B cell (primary cell): ENCODE data around the gene KLHL25. TPM values are rescaled to one million over a fixed set of nuclear protein-coding genes. Genes with fewer than 3 reads are reported as not detected.

Source experiments
- ATAC-seq: fragments of 200-7000 bp; cut with Tn5 transposase; one replicate; pipeline ENCODE4 v1.10.0; 2021; ENCODE audit warnings: low read depth, mild to moderate bottlenecking, moderate number of reproducible peaks, moderate library complexity
- CTCF ChIA-PET: fragments of 350-600 bp; sonication (Branson Sonifier 250); formaldehyde crosslinking; loops from one replicate; lab custom pipeline; 2021; ENCODE audit warnings: antibody characterized with exemption, inconsistent platforms; lab: Charles Lee
- POLR2A ChIA-PET: fragments of 350-600 bp; sonication (Branson Sonifier 250); formaldehyde crosslinking; loops from one replicate; lab custom pipeline; 2021; ENCODE audit warnings: antibody characterized with exemption; lab: Charles Lee
- DNase-seq: peaks from one replicate; pipeline ENCODE4 v3.0.0; 2013
- H2AFZ ChIP-seq: 2 replicates; pipeline ENCODE4 v1.6.1; 2012; ENCODE audit warnings: mild to moderate bottlenecking, low read depth, low read length; ENCODE audit not compliant: insufficient read depth, poor library complexity, severe bottlenecking
- H3K27ac ChIP-seq, 2 donors: 1 replicate in 1 of 2; 2 replicates in 1 of 2; pipeline ENCODE4 v1.5.1; 2012 to 2013; ENCODE audit warnings: low read length in 2 of 2, mild to moderate bottlenecking in 2 of 2, moderate library complexity in 1 of 2
- H3K27me3 ChIP-seq, 4 experiments: fragments of 200-600 bp in 1 of 4; sonication (generic) in 1 of 4; replicated peaks in 1 of 4; 1 replicate in 2 of 4; 2 replicates in 2 of 4; pipeline versions ENCODE4 v1.6.1 to v1.7.0; 2013 to 2016; ENCODE audit warnings: low read length in 3 of 4, mild to moderate bottlenecking in 2 of 4, mixed read lengths in 1 of 4, moderate library complexity in 1 of 4; ENCODE audit not compliant: insufficient read depth in 4 of 4, control insufficient read depth in 3 of 4; ENCODE audit errors: control extremely low read depth in 1 of 4
- H3K36me3 ChIP-seq, 2 experiments: replicated peaks in 1 of 2; 1 replicate in 1 of 2; 2 replicates in 1 of 2; pipeline versions ENCODE4 v1.6.1 to v1.7.1; 2013; ENCODE audit warnings: low read length in 1 of 2; ENCODE audit not compliant: insufficient read depth in 2 of 2, control insufficient read depth in 1 of 2; ENCODE audit errors: control extremely low read depth in 1 of 2, extremely low read depth in 1 of 2
- H3K4me1 ChIP-seq, 2 donors: fragments of 200-600 bp in 1 of 2; sonication (generic) in 1 of 2; 1 replicate in 1 of 2; 2 replicates in 1 of 2; pipeline versions ENCODE4 v1.5.1 to v1.6.1; 2013 to 2017; ENCODE audit warnings: low read length in 2 of 2; ENCODE audit not compliant: control insufficient read depth in 2 of 2, insufficient read depth in 2 of 2
- H3K4me2 ChIP-seq: replicated peaks from 2 replicates; pipeline ENCODE3; 2012; ENCODE audit warnings: mild to moderate bottlenecking, low read depth, low read length; ENCODE audit not compliant: poor library complexity, severe bottlenecking
- H3K4me3 ChIP-seq, 5 experiments: fragments of 200-600 bp in 1 of 5; sonication (generic) in 1 of 5; 1 replicate in 3 of 5; 2 replicates in 2 of 5; pipeline versions ENCODE4 v1.5.1 to v1.7.0; 2011 to 2016; ENCODE audit warnings: low read length in 4 of 5, mild to moderate bottlenecking in 4 of 5, low read depth in 2 of 5, control low read depth in 1 of 5, moderate library complexity in 1 of 5; ENCODE audit not compliant: insufficient read depth in 1 of 5; ENCODE audit errors: control extremely low read depth in 1 of 5, extremely low read depth in 1 of 5
- H3K79me2 ChIP-seq: fragments of 200-600 bp; sonication (generic); one replicate; pipeline ENCODE4 v1.6.0; 2016; ENCODE audit warnings: low read length; ENCODE audit not compliant: control insufficient read depth, insufficient read depth
- H3K9ac ChIP-seq: fragments of 200-600 bp; sonication (generic); 2 replicates; pipeline ENCODE4 v1.6.1; 2017; ENCODE audit warnings: mild to moderate bottlenecking, low read length, moderate library complexity
- H3K9me3 ChIP-seq, 3 donors: one replicate each; pipeline versions ENCODE4 v1.6.1 to v1.7.1; 2013; ENCODE audit warnings: low read length in 2 of 3; ENCODE audit not compliant: control insufficient read depth in 2 of 3, insufficient read depth in 1 of 3; ENCODE audit errors: control extremely low read depth in 1 of 3
- H4K20me1 ChIP-seq: 2 replicates; pipeline ENCODE4 v1.6.0; 2012; ENCODE audit warnings: mild to moderate bottlenecking, low read length; ENCODE audit not compliant: insufficient read depth, control insufficient read depth, poor library complexity, severe bottlenecking
- H3K27ac Mint-ChIP-seq: one replicate; pipeline ENCODE4 v1.8.0; 2021; ENCODE audit warnings: mixed read lengths
- H3K27me3 Mint-ChIP-seq: one replicate; pipeline ENCODE4 v1.8.0; 2021; ENCODE audit warnings: mixed read lengths
- H3K4me1 Mint-ChIP-seq: one replicate; pipeline ENCODE4 v1.8.0; 2021; ENCODE audit warnings: mixed read lengths
- H3K4me3 Mint-ChIP-seq: one replicate; pipeline ENCODE4 v1.8.0; 2021; ENCODE audit warnings: mixed read lengths
- H3K9me3 Mint-ChIP-seq: one replicate; pipeline ENCODE4 v1.8.0; 2022; ENCODE audit warnings: mixed read lengths; ENCODE audit not compliant: insufficient read depth
- CTCF ChIP-seq: fragments of 200-600 bp; IDR thresholded peaks from one replicate; pipeline ENCODE4 v1.8.0; 2022; ENCODE audit warnings: antibody characterized with exemption, mild to moderate bottlenecking
- EZH2 ChIP-seq: IDR thresholded peaks from 2 replicates; pipeline ENCODE4 v1.6.1; 2012; ENCODE audit warnings: borderline replicate concordance, low read depth, mild to moderate bottlenecking, moderate library complexity, low read length; ENCODE audit not compliant: insufficient read depth, poor library complexity, severe bottlenecking
- WGBS: methylation state at CpG from one replicate; pipeline ENCODE4 v1.1.5; 2013; ENCODE audit warnings: missing lambda C conversion rate; ENCODE audit not compliant: insufficient coverage; 5-methylcytosine and 5-hydroxymethylcytosine counted together
- intact Hi-C: fragments of 100-400 bp; cut with micrococcal nuclease; formaldehyde crosslinking; loops from one replicate; pipeline ENCODE4 v1.10.0; 2022
- polyA plus RNA-seq: library from polyadenylated mRNA; depleted of rRNA; stranded (reverse); fragments of >200 nt; gene quantifications from 2 replicates; pipeline ENCODE4 v1.2.3, GENCODE V29; 2012
- small RNA-seq: library from RNA; depleted of rRNA; stranded (forward); fragments of <200 nt; gene quantifications from one replicate; pipeline ENCODE3, GENCODE V24; 2012; ENCODE audit warnings: low replicate concordance, low read depth; ENCODE audit not compliant: insufficient read length
- total RNA-seq, 2 donors: library from RNA; stranded (reverse); fragments of 120-200 nt in 1 of 2; gene quantifications; 1 replicate in 1 of 2; 2 replicates in 1 of 2; pipeline versions ENCODE4 v1.2.3 to v1.2.4, GENCODE V29; 2013 to 2022

Gene KLHL25
- total and polyA plus RNA-seq, 2 donors (not counting 1 experiment from before 2014, with no cell fraction given), result 1.1 to 3.3 TPM

GRCh38 chr15:85710340-85710842, 84.3 kb downstream of the KLHL25 start:
- peaks cover 85% of the 10 kb centered on the region for H3K79me2 ChIP-seq
- H3K9me3 ChIP-seq, result no peaks in the 10 kb centered on the region
- peaks cover 29 to 33% of the 10 kb centered on the region in 2 donors for H3K4me1 ChIP-seq
- no peak overlapping the region for H3K4me3 ChIP-seq
- Mint-ChIP-seq H3K4me1 (peaks cover 52% of the 10 kb centered on the region), H3K9me3 (no peaks in the 10 kb centered on the region), H3K4me3 (no peak overlapping the region), H3K27ac (peak overlapping the region; percentile 57), H3K27me3 (no peaks in the 10 kb centered on the region)
- ChIA-PET CTCF (interaction anchor here (0.7 to 1.1 kb wide), 2 partner anchors 20 to 31 kb away, joined by 3 to 4 read pairs; no protein-coding TSS in a partner anchor), POLR2A (no interaction called here)
- peaks cover 18% of the 10 kb centered on the region for H4K20me1 ChIP-seq
- TF ChIP-seq CTCF (no peak), EZH2 (no peak)
- 75% methylated on average over 5 of the region's 7 CpGs for WGBS
- H3K27me3 ChIP-seq, result no peaks in the 10 kb centered on the region
- ATAC-seq (no peak), DNase-seq (no peak)
- H3K36me3 ChIP-seq, result peaks cover 4 to 74% of the 10 kb centered on the region in 2 experiments
- no peak overlapping the region for H3K9ac ChIP-seq
- H3K4me2 ChIP-seq, result no peak overlapping the region
- intact Hi-C loops, result no loop called here
- H3K27ac ChIP-seq, result peak overlapping the region in 1 of 2 donors; percentile 32
- H2AFZ ChIP-seq, result no peak overlapping the region

Small RNA genes lying within 50 kb of the gene (small RNA-seq; reads per million reads assigned to genes)
- not detected for gene AC021739.1
- not detected for gene MIR1276
- gene MIR548AP, result not detected
- gene RNU6-231P, result not detected
